HL-60 (cell line): Measurements from ENCODE around the gene HPSE.

Experiments used
- POLR2AphosphoS5 ChIP-seq: IDR thresholded peaks from 2 replicates; pipeline ENCODE4 v1.6.1; 2012; ENCODE audit warnings: low read depth
- TF ChIP-seq, protein P1 (sequence below): IDR thresholded peaks from one replicate; pipeline ENCODE4 v1.5.1; 2011; ENCODE audit warnings: low read length, control low read depth, inconsistent platforms; ENCODE audit not compliant: insufficient read depth

DNA sequence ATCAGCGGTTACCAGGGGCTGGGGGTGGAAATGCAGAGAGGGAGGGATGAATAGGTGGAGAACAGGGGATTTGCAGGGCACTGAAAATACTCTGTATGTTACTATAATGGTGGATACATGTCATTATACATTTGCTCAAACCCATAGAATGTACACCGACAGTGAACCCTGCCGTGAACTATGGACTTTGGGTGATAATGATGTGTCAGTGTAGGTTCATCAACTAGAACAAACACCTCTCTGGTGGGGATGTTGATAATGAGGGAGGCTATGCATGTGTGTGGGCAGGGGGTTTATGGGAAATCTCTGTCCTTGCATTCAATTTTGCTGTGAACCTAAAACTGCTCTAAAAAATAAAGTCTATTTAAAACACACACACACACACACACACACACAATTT lies 11.5 kb downstream of the HPSE start:
- TF ChIP-seq, protein P1, sequence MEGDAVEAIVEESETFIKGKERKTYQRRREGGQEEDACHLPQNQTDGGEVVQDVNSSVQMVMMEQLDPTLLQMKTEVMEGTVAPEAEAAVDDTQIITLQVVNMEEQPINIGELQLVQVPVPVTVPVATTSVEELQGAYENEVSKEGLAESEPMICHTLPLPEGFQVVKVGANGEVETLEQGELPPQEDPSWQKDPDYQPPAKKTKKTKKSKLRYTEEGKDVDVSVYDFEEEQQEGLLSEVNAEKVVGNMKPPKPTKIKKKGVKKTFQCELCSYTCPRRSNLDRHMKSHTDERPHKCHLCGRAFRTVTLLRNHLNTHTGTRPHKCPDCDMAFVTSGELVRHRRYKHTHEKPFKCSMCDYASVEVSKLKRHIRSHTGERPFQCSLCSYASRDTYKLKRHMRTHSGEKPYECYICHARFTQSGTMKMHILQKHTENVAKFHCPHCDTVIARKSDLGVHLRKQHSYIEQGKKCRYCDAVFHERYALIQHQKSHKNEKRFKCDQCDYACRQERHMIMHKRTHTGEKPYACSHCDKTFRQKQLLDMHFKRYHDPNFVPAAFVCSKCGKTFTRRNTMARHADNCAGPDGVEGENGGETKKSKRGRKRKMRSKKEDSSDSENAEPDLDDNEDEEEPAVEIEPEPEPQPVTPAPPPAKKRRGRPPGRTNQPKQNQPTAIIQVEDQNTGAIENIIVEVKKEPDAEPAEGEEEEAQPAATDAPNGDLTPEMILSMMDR, result no peak
- TF ChIP-seq POLR2AphosphoS5, result no peak
